MM.1S (cell line): Measurements from ENCODE around the gene SPACA7.

Source experiments
- CTCF ChIP-seq: fragments of 300-600 bp; sonication (generic); IDR thresholded peaks from 2 replicates; pipeline ENCODE4 v1.5.1; 2016; ENCODE audit warnings: antibody characterized with exemption, low read length, mixed read lengths
- EZH2phosphoT487 ChIP-seq: fragments of 300-600 bp; sonication (generic); IDR thresholded peaks from 2 replicates; pipeline ENCODE4 v1.6.1; 2018; ENCODE audit warnings: antibody characterized with exemption, low read length

- no peak for TF ChIP-seq EZH2phosphoT487
- no peak for TF ChIP-seq CTCF
These were observed 59.8 kb downstream of the SPACA7 start for GRCh38 chr13:112435973-112436372.
